CD4-positive, alpha-beta T cell (primary cell): ENCODE results near the gene EEF1AKMT3. TPM values are rescaled to one million over a fixed set of nuclear protein-coding genes. Genes with fewer than 3 reads are reported as not detected.

Experiments used
- ATAC-seq: fragments of 200-7000 bp; cut with Tn5 transposase; one replicate; pipeline ENCODE4 v1.10.0; 2022; ENCODE audit warnings: mild to moderate bottlenecking; ENCODE audit not compliant: poor library complexity
- CTCF ChIA-PET: fragments of 350-600 bp; sonication (Branson Sonifier 250); formaldehyde crosslinking; loops from one replicate; lab custom pipeline; 2021; ENCODE audit warnings: antibody characterized with exemption, inconsistent platforms; lab: Charles Lee
- POLR2A ChIA-PET: fragments of 350-600 bp; sonication (Branson Sonifier 250); formaldehyde crosslinking; loops from one replicate; lab custom pipeline; 2021; ENCODE audit warnings: antibody characterized with exemption, inconsistent platforms; lab: Charles Lee
- DNase-seq, 14 experiments: peaks; one replicate each; pipeline ENCODE4 v3.0.0-alpha.2; 2013 to 2020; ENCODE audit warnings: mixed read lengths in 2 of 14
- H3K27ac ChIP-seq, 2 donors: one replicate each; pipeline versions ENCODE4 v1.5.1 to v1.7.0; 2013; ENCODE audit warnings: low read length in 2 of 2, low read depth in 1 of 2, mild to moderate bottlenecking in 1 of 2
- H3K27me3 ChIP-seq, 2 experiments: 1 replicate in 1 of 2; 2 replicates in 1 of 2; pipeline versions ENCODE4 v1.6.1 to v1.7.0; 2013; ENCODE audit warnings: low read length in 2 of 2, control low read depth in 1 of 2, mild to moderate bottlenecking in 1 of 2, moderate library complexity in 1 of 2; ENCODE audit not compliant: insufficient read depth in 2 of 2, control insufficient read depth in 1 of 2
- H3K36me3 ChIP-seq: one replicate; pipeline ENCODE4 v1.6.1; 2013; ENCODE audit warnings: low read length, control low read depth; ENCODE audit not compliant: insufficient read depth
- H3K4me1 ChIP-seq: one replicate; pipeline ENCODE4 v1.6.1; 2013; ENCODE audit warnings: low read length, control low read depth; ENCODE audit not compliant: insufficient read depth
- H3K4me3 ChIP-seq: one replicate; pipeline ENCODE4 v1.5.1; 2013; ENCODE audit warnings: mild to moderate bottlenecking, low read length, moderate library complexity
- H3K9me3 ChIP-seq, 2 experiments: 1 replicate in 1 of 2; 2 replicates in 1 of 2; pipeline versions ENCODE4 v1.6.1 to v1.7.0; 2013; ENCODE audit warnings: low read length in 2 of 2, mild to moderate bottlenecking in 2 of 2, control low read depth in 1 of 2, moderate library complexity in 1 of 2; ENCODE audit not compliant: control insufficient read depth in 1 of 2, insufficient read depth in 1 of 2
- H3K27ac Mint-ChIP-seq: one replicate; pipeline ENCODE4 v1.8.0; 2020; ENCODE audit warnings: mixed read lengths
- H3K27me3 Mint-ChIP-seq: one replicate; pipeline ENCODE4 v1.8.0; 2021; ENCODE audit warnings: mixed read lengths
- H3K36me3 Mint-ChIP-seq: one replicate; pipeline ENCODE4 v1.8.0; 2021; ENCODE audit warnings: low read depth, mixed read lengths
- H3K4me1 Mint-ChIP-seq: one replicate; pipeline ENCODE4 v1.8.0; 2021; ENCODE audit warnings: low read depth, mixed read lengths
- H3K4me3 Mint-ChIP-seq: one replicate; pipeline ENCODE4 v1.8.0; 2020; ENCODE audit warnings: mild to moderate bottlenecking, mixed read lengths
- H3K9me3 Mint-ChIP-seq: one replicate; pipeline ENCODE4 v1.8.0; 2020; ENCODE audit warnings: mixed read lengths
- intact Hi-C, 2 experiments: fragments of 100-400 bp; cut with DNase I in 1 of 2; cut with micrococcal nuclease in 1 of 2; formaldehyde crosslinking; loops; one replicate each; pipeline versions ENCODE4 v1.15.1 to v1.9.0; 2023 to 2025; cut with DNase I, micrococcal nuclease
- total RNA-seq, 174 experiments: library from RNA in 2 of 174; stranded (reverse) in 2 of 174; gene quantifications; one replicate each; pipeline ENCODE4 v1.2.3 and lab custom pipeline; 2021 to 2026
- TF ChIP-seq, protein P1 (sequence below): fragments of 200-600 bp; IDR thresholded peaks from one replicate; pipeline ENCODE4 v1.8.0; 2022; ENCODE audit warnings: antibody characterized with exemption, mild to moderate bottlenecking

EEF1AKMT3 gene
- total RNA-seq, 2 experiments from 2014 or later, result 1.1 to 1.4 TPM

GRCh38 chr12:57767876-57768275, 4.5 kb upstream of the EEF1AKMT3 start:
- Mint-ChIP-seq H3K27ac (no peak overlapping the region), H3K36me3 (peaks cover 23% of the 10 kb centered on the region), H3K27me3 (peaks cover 35% of the 10 kb centered on the region), H3K4me1 (peaks cover 50% of the 10 kb centered on the region), H3K4me3 (no peak overlapping the region), H3K9me3 (no peaks in the 10 kb centered on the region)
- peaks cover 27 to 31% of the 10 kb centered on the region in 2 experiments for H3K27me3 ChIP-seq
- TF ChIP-seq, protein P1, sequence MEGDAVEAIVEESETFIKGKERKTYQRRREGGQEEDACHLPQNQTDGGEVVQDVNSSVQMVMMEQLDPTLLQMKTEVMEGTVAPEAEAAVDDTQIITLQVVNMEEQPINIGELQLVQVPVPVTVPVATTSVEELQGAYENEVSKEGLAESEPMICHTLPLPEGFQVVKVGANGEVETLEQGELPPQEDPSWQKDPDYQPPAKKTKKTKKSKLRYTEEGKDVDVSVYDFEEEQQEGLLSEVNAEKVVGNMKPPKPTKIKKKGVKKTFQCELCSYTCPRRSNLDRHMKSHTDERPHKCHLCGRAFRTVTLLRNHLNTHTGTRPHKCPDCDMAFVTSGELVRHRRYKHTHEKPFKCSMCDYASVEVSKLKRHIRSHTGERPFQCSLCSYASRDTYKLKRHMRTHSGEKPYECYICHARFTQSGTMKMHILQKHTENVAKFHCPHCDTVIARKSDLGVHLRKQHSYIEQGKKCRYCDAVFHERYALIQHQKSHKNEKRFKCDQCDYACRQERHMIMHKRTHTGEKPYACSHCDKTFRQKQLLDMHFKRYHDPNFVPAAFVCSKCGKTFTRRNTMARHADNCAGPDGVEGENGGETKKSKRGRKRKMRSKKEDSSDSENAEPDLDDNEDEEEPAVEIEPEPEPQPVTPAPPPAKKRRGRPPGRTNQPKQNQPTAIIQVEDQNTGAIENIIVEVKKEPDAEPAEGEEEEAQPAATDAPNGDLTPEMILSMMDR, result no peak
- ChIA-PET POLR2A (interaction anchor here (1.6 to 2.5 kb wide), 2 partner anchors 12 to 16 kb away, joined by 3 to 14 read pairs; partner anchors contain the start of gene CDK4), CTCF (interaction anchor here (0.9 kb wide), 1 partner anchor 11 kb away, joined by 3 read pairs; no protein-coding TSS in a partner anchor)
- H3K4me3 ChIP-seq, result no peak overlapping the region
- peaks cover 49% of the 10 kb centered on the region for H3K4me1 ChIP-seq
- H3K9me3 ChIP-seq, result peaks cover 0 to 10% of the 10 kb centered on the region in 2 experiments
- peaks cover 9% of the 10 kb centered on the region for H3K36me3 ChIP-seq
- H3K27ac ChIP-seq, result no peak overlapping the region
- ATAC-seq (no peak), DNase-seq (no peak)
- intact Hi-C loops, result no loop called here

GRCh38 chr12:57769594-57769993, 2.8 kb upstream of the EEF1AKMT3 start:
- H3K9me3 ChIP-seq, result peaks cover 0 to 10% of the 10 kb centered on the region in 2 experiments
- H3K9me3 Mint-ChIP-seq, result no peaks in the 10 kb centered on the region
- intact Hi-C loops, result no loop called here
- H3K4me1 Mint-ChIP-seq, result peaks cover 37% of the 10 kb centered on the region
- H3K36me3 ChIP-seq, result peaks cover 9% of the 10 kb centered on the region
- no peak overlapping the region for H3K4me3 ChIP-seq
- H3K27ac Mint-ChIP-seq, result peak overlapping the region; percentile 6
- peak overlapping the region; percentile 47 for H3K4me3 Mint-ChIP-seq
- ATAC-seq (no peak), DNase-seq (no peak)
- H3K4me1 ChIP-seq, result peaks cover 53% of the 10 kb centered on the region
- TF ChIP-seq, protein P1, result no peak
- H3K27ac ChIP-seq, result no peak overlapping the region
- peaks cover 23% of the 10 kb centered on the region for H3K36me3 Mint-ChIP-seq
- ChIA-PET POLR2A (no interaction called here), CTCF (no interaction called here)
- peaks cover 23 to 26% of the 10 kb centered on the region in 2 experiments for H3K27me3 ChIP-seq
- peaks cover 18% of the 10 kb centered on the region for H3K27me3 Mint-ChIP-seq

DNA sequence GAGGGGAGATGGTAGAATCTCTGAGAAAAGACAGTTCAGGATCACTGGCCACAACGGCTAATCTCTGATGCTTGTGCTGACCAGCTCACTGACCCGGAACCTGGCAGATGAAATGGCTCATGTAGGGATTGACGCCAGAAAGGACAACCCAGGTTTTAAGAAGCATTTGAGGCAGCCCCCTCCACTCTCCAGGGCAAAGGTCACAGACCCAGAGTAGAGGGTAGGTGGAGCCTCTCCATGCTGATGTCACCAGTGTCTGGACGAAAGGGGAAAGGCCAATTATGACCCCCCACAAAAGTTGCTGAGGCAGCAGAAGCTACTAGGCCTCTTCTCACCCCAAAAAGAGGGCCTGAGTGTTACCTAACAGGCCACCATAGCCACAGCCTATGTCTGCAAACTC, 1.7 kb upstream of the EEF1AKMT3 start:
- H3K36me3 Mint-ChIP-seq, result peaks cover 23% of the 10 kb centered on the region
- Histone ChIP-seq H3K9me3 (peaks cover 0 to 9% of the 10 kb centered on the region in 2 experiments), H3K27ac (no peak overlapping the region), H3K4me3 (no peak overlapping the region), H3K36me3 (peaks cover 9% of the 10 kb centered on the region), H3K27me3 (peaks cover 12 to 20% of the 10 kb centered on the region in 2 experiments), H3K4me1 (peaks cover 41% of the 10 kb centered on the region)
- TF ChIP-seq, protein P1, result no peak
- no peaks in the 10 kb centered on the region for H3K9me3 Mint-ChIP-seq
- H3K4me1 Mint-ChIP-seq, result peaks cover 25% of the 10 kb centered on the region
- H3K4me3 Mint-ChIP-seq, result no peak overlapping the region
- peak overlapping the region; percentile 93 for H3K27ac Mint-ChIP-seq
- intact Hi-C loops, result loop anchor here (1.0 to 5.0 kb wide), 3 partner anchors 14 to 77 kb away; partner anchors contain the start of gene CTDSP2 (in 1 of the 2)
- CTCF ChIA-PET, result interaction anchor here (0.8 to 2.3 kb wide), 2 partner anchors 12 to 14 kb away, joined by 3 to 9 read pairs; no protein-coding TSS in a partner anchor
- ATAC-seq (no peak), DNase-seq (no peak)
- peaks cover 9% of the 10 kb centered on the region for H3K27me3 Mint-ChIP-seq
- POLR2A ChIA-PET, result no interaction called here
